Measurements from ENCODE around the gene HPN.

DNA sequence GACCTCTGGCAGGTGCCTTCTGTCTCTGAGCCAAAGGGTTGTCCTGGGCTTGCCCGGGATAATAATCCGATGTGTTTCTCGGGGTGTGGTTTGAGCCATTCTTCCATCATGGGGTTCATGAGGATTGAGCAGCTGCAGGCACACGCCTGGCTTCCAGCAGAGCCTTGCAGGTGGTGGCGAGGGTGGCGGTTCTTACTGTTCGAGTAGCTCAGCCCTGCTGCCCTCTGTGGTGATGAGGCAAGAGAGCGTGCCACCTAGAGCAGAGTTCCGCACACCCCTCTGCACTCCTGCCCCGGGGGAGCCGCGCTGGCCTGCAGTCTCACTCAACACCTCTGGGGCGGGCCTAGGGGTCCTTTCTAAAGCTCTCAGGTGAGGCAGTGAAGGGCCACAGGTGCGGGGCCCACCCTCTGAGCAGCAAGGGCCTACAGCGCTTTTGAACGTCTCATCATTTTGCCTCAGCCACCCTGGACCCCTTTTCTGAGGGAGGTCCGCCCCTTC lies 7.5 kb upstream of the HPN start:
- TF ChIP-seq, protein P1, sequence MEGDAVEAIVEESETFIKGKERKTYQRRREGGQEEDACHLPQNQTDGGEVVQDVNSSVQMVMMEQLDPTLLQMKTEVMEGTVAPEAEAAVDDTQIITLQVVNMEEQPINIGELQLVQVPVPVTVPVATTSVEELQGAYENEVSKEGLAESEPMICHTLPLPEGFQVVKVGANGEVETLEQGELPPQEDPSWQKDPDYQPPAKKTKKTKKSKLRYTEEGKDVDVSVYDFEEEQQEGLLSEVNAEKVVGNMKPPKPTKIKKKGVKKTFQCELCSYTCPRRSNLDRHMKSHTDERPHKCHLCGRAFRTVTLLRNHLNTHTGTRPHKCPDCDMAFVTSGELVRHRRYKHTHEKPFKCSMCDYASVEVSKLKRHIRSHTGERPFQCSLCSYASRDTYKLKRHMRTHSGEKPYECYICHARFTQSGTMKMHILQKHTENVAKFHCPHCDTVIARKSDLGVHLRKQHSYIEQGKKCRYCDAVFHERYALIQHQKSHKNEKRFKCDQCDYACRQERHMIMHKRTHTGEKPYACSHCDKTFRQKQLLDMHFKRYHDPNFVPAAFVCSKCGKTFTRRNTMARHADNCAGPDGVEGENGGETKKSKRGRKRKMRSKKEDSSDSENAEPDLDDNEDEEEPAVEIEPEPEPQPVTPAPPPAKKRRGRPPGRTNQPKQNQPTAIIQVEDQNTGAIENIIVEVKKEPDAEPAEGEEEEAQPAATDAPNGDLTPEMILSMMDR (IDR thresholded peaks at IDR 0.05; ENCODE audit: low read length), result no peak
- TF ChIP-seq EZH2 (IDR thresholded peaks at IDR 0.05; ENCODE audit: borderline replicate concordance, low read length), result no peak
